Colon (tissue), 2 donors: ENCODE results near the gene PARP11.

Experiments used
- FAIRE-seq: peaks from 2 replicates; lab custom pipeline; 2012; peaks lifted over from hg19 to GRCh38; lab: Jason Lieb, UNC
- donor health status: control.
- donor health status: control.

The PARP11 gene, protein sequence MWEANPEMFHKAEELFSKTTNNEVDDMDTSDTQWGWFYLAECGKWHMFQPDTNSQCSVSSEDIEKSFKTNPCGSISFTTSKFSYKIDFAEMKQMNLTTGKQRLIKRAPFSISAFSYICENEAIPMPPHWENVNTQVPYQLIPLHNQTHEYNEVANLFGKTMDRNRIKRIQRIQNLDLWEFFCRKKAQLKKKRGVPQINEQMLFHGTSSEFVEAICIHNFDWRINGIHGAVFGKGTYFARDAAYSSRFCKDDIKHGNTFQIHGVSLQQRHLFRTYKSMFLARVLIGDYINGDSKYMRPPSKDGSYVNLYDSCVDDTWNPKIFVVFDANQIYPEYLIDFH

DNA sequence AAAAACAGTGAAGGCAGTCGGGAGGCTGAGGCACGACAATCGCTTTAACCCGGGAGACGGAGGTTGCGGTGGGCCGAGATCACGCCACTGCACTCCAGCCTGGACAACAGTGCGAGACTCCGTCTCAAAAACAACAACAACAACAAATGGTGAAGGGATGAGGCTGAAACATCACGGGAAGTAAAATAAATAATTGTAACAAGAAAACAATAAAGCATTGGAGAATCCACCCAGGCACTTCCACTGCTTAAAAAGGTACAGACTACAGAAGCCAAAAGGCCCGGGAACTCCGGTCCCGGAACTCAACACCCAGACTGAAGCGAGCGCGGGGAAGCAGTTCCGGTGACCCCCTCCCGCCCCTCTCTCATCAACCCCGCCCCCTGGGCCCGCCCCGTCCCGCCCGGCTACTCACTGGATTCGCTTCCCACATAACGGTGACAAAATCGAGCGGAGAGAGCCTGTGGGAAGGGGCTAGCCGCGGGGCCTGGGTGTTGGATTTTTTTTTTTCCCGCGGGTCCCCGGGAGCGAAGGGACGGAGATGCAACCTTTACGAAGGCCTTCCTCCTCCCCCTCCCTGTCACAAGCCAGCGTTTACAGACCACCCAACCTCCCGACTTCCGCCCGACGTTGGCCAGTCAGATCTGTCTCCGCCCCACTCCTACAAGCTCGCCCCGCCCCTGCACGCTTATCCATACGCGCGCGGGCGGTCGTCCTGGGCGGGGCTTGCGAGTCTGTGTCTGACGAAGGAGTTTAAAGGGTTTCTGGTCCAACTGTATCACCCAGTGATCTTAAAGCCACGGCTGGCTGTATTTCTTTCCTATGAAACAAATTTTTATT lies at the start of gene PARP11:
Gene PARP11 (minus strand): TSS at position 600 of the 837 bp plus-strand sequence. CDS start 170 bp downstream, at position 430.
- peak; percentile 88 for FAIRE-seq

- no peak for FAIRE-seq
These were observed 48.8 kb upstream of the PARP11 start for GRCh38 chr12:3922033-3922432.

- FAIRE-seq: no peak
These were observed 48.3 kb upstream of the PARP11 start for GRCh38 chr12:3921526-3921925.

DNA sequence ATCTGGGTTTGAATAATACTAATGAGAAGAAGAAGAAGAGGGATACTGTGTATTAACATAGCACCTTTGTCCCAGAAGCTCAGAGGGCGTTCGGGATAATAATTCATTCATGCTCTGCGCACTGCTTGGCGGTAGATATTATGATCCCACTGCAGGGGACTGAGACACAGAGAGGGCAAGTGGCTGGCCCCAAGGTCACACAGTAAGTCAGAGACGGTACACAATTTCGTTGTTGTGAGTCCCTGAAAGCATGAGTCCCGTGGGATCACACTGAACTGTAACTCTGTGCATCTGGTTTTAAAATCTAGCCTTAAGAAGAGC lies 47.9 kb upstream of the PARP11 start:
- no peak for FAIRE-seq

- FAIRE-seq: no peak
These were observed 47.4 kb upstream of the PARP11 start for GRCh38 chr12:3920351-3921150.

GRCh38 chr12:3913278-3913677 lies 40.1 kb upstream of the PARP11 start:
- no peak for FAIRE-seq

- FAIRE-seq: no peak
These were observed 39.7 kb upstream of the PARP11 start for GRCh38 chr12:3912863-3913262.

DNA sequence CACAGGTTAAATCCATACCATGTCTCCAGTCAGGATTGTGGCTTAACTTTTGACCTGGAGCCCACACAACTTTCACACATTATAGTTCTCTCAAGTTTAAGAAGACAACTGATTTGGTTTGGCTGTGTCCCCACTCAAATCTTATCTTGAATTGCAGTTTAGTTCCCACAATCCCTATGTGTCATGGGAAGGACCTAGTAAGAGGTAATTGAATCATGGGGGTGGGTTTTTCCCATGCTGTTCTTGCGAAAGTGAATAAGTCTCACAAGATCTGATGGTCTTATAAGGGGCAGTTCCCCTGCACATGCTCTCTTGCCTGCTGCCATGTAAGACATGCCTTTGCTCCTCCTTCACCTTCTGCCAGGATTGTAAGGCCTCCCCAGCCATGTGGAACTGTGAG lies 38.2 kb upstream of the PARP11 start:
- no peak for FAIRE-seq

DNA sequence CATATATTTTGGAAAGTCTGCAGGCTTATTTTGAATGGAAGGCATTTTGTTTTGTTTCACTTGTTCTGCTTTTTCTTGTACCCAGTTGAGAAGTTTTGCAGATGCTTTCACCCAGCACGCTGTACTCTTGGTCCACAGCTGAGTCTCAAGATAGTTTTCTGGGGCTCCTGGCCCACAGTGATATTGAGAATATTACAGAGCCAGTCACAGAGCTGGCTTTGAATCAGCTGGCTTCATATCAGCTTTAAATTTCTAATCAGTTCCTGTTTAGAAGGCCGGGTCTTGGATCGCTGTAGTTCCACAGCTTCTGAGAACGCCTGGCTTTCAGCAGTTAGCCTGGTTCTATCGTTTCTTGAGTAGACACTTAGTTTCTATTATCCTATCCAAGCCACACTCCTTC lies 32.5 kb upstream of the PARP11 start:
- no peak for FAIRE-seq

DNA sequence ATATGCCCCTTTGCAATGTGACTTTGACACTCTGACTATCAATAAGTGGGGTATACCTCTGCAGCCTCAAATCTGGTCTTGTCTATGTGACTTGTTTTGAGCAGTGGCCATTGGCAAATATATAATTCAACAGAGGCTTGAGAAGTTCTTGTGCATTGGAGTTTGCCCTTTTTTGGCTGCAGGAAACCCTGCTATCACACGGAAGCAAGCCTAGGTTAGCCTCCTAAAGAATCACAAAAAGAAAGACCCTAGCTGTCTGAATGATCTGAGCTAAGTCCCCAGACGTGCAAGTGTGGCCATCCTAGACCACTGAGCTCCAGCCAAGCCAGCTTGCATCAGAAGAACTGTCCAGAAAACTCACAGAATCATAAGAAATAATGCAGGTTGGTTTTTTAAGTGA lies 31.8 kb upstream of the PARP11 start:
- FAIRE-seq: no peak

DNA sequence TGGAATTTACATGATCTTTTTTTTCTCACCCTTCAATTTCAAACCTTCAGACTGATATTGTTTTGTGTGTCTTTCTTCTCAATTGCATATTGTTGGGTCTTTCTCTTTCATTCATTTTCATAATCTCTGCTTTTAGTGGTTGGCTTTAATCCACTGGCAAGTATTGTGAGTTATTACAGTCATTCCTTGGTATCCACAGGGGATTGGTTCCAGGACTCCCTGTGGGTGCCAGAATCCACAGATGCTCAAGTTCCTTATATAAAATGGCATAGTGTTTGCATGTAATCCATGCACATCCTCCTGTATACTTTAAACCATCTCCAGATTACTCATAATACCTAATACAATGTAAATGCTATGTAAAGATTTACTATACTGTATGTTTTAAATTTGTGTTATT lies 29.7 kb upstream of the PARP11 start:
- no peak for FAIRE-seq

GRCh38 chr12:3901116-3901515 lies 27.9 kb upstream of the PARP11 start:
- FAIRE-seq: no peak

DNA sequence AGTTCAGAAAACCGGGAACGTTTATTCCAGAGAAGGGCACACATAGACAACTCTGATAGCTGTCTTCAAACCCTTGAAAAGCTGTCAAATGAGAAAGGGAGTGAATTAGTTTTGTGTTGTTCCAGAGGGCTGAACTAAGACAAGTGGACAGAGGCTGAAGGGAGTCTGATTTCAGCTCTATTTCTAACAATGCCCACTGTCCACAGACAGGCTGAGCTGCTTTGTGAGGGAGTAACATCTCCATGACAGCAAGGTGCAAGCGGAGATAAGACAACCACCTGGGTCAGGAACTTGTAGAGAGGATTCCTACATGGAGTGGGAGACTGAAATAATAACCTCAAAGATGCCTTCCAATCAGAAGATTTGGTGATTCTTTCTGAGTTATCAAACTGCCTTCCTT lies 25.6 kb upstream of the PARP11 start:
- no peak for FAIRE-seq

GRCh38 chr12:3897371-3897971 lies 24.3 kb upstream of the PARP11 start:
- FAIRE-seq: no peak

- no peak for FAIRE-seq
These were observed 23.7 kb upstream of the PARP11 start for GRCh38 chr12:3896801-3897351.

GRCh38 chr12:3896356-3896755 lies 23.2 kb upstream of the PARP11 start:
- FAIRE-seq: no peak

- FAIRE-seq: no peak
These were observed 19.4 kb upstream of the PARP11 start for GRCh38 chr12:3892631-3893030.

DNA sequence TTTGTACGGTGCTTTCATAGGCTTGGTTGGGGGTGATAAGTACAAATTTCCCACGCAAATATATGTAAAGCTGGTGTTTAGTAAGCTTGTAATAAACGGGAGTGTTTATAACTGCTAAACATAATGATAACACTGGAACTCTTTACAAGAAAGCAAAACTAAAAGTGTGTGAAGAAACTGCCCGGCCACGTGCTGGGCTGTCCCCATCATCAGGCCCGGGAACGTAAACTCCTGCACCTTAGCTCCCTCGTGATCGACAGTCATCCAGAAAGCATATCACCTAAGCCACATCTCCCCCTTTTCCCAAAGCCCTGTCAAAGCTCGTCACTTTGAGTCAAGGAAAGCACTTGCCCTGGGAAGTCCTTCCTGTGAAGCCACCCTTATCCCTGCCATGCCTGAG lies 18.0 kb upstream of the PARP11 start:
- no peak for FAIRE-seq

GRCh38 chr12:3888659-3889058 lies 15.5 kb upstream of the PARP11 start:
- FAIRE-seq: no peak

DNA sequence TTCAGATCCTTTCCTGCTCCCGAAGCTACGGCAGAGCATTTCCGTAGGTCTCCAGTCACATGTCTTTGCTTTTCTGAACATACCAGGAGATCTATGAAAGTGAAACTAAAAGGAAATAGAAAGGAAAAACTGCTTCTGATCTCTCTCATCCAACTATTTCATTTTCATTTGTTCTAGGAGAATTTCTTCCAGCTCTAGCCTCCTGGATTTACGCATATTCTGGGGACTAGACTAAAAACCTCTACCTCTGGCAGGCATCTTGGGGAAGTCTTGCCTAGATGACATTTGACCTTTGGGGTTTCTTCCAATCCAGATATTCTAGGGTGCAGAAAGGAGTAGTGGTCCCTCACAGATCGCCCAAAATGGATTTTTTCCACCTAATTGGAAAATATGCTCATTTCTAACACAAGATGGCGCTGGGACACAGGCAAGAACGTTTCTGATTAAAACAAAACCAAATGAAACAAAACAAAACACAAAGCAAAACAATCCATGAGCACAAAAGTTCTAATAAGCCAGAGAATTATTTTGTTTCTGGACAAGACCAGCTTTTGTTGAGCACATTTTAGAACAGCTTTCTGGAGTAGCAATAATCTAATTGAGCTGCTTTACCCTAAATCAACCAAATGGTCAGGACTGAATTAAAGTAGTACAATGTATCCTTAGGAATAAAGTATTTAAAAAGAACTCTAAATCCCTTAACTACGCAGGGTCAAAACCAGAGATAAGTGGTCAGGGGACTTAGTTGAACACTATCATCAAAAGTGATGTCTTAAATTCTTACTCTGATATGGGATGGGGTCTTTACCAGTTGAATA lies 12.3 kb upstream of the PARP11 start:
- FAIRE-seq: peak; percentile 78

DNA sequence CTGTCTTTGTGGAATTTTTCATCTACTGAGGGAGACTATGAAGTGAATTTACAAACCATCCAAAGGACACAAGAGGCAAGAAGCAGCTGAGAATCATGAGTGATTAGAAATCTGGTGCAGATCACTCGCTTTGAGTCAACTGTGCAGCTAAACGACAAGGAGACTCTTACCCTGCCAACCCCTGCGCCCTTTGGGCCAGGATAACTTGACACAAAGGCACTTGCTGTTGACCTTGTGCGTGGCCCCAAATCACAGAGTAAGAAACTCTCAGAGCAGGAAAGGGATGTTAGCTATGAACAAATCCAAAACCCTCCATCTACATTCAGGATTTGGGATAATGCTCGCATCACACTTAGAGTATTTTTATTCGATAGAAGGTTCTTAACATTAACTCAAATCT lies 11.5 kb upstream of the PARP11 start:
- FAIRE-seq: no peak
